ENCODE results near the gene LPCAT2.
A peak's percentile ranks its signal among the peaks of the same experiment; 100 is the strongest.

Gene LPCAT2

GRCh38 chr16:55505333-55506015 is 3.4 kb upstream of the LPCAT2 start:
- DNase-seq, result no peak

GRCh38 chr16:55506083-55506482 is 2.8 kb upstream of the LPCAT2 start:
- DNase-seq, result no peak

- DNase-seq, result no peak
Observed at GRCh38 chr16:55506708-55507107, 2.2 kb upstream of the LPCAT2 start.

GRCh38 chr16:55508271-55508921 is 476 bp upstream of the LPCAT2 start:
- DNase-seq, result peak; percentile 23

GRCh38 chr16:55510185-55510805 is 1.4 kb downstream of the LPCAT2 start:
- DNase-seq, result no peak

GRCh38 chr16:55512941-55513340 is 4.1 kb downstream of the LPCAT2 start:
- DNase-seq, result no peak

- no peak for DNase-seq
Observed at GRCh38 chr16:55513616-55514015, 4.7 kb downstream of the LPCAT2 start.

GRCh38 chr16:55515111-55515510 is 6.2 kb downstream of the LPCAT2 start:
- DNase-seq, result no peak

- no peak for DNase-seq
Observed at GRCh38 chr16:55521792-55522191, 12.9 kb downstream of the LPCAT2 start.

GRCh38 chr16:55526441-55526840 is 17.6 kb downstream of the LPCAT2 start:
- no peak for DNase-seq

- DNase-seq, result no peak
Observed at GRCh38 chr16:55527885-55528284, 19.0 kb downstream of the LPCAT2 start.

GRCh38 chr16:55529018-55529417 is 20.1 kb downstream of the LPCAT2 start:
- DNase-seq, result no peak

GRCh38 chr16:55530316-55530856 is 21.5 kb downstream of the LPCAT2 start:
- no peak for DNase-seq

GRCh38 chr16:55532227-55532626 is 23.4 kb downstream of the LPCAT2 start:
- DNase-seq, result no peak

- DNase-seq, result no peak
Observed at GRCh38 chr16:55534756-55535155, 25.9 kb downstream of the LPCAT2 start.

GRCh38 chr16:55539049-55539448 is 30.2 kb downstream of the LPCAT2 start:
- no peak for DNase-seq

GRCh38 chr16:55539488-55539887 is 30.6 kb downstream of the LPCAT2 start:
- DNase-seq, result peak; percentile 47

- DNase-seq, result no peak
Observed at GRCh38 chr16:55540221-55540620, 31.3 kb downstream of the LPCAT2 start.

- no peak for DNase-seq
Observed at GRCh38 chr16:55542459-55543082, 33.7 kb downstream of the LPCAT2 start.

GRCh38 chr16:55543472-55543871 is 34.6 kb downstream of the LPCAT2 start:
- no peak for DNase-seq

GRCh38 chr16:55552621-55553020 is 43.7 kb downstream of the LPCAT2 start:
- no peak for DNase-seq

- DNase-seq, result no peak
Observed at GRCh38 chr16:55555436-55555835, 46.6 kb downstream of the LPCAT2 start.

- no peak for DNase-seq
Observed at GRCh38 chr16:55557186-55557585, 48.3 kb downstream of the LPCAT2 start.

GRCh38 chr16:55559233-55559632 is 50.4 kb downstream of the LPCAT2 start:
- no peak for DNase-seq
